ENCODE data around the gene PRSS2. TPM values are rescaled to one million over a fixed set of nuclear protein-coding genes. Genes with fewer than 3 reads are reported as not detected.
"Not testable (repeated sequence)": the region's sequence is repeated elsewhere in the genome, so short reads cannot be mapped to it uniquely, and the experiment has no call there.

The PRSS2 gene
- polyA plus RNA-seq, 1 experiment, result not detected

- Histone ChIP-seq H3K4me3 (ENCODE audit: low read depth, low read length) (no peak overlapping the region), H3K27me3 (ENCODE audit: control insufficient read depth, insufficient read depth, low read length) (peaks cover 4% of the 10 kb centered on the region), H3K9me3 (ENCODE audit: control insufficient read depth, insufficient read depth, low read length) (peaks cover 3% of the 10 kb centered on the region; the same call in 1 of the 2 replicates), H3K27ac (ENCODE audit: low read depth, low read length) (no peak overlapping the region)
- DNase-seq (ENCODE audit: low read depth, low spot score), result no peak
- no peak for TF ChIP-seq CTCF (IDR thresholded peaks at IDR 0.05; ENCODE audit: low read depth, low read length)
- CTCF ChIA-PET, result interaction anchor here (0.7 kb wide), 1 partner anchor 15 kb away, joined by 3 read pairs; no protein-coding TSS in a partner anchor
- POLR2A ChIA-PET, result no interaction called here
Measured at GRCh38 chr7:142767451-142767850, 3.3 kb upstream of the PRSS2 start.

GRCh38 chr7:142767861-142768260 lies 2.9 kb upstream of the PRSS2 start:
- TF ChIP-seq CTCF (IDR thresholded peaks at IDR 0.05; ENCODE audit: low read depth, low read length), result no peak
- Histone ChIP-seq H3K4me3 (ENCODE audit: low read depth, low read length) (no peak overlapping the region), H3K27ac (ENCODE audit: low read depth, low read length) (no peak overlapping the region), H3K9me3 (ENCODE audit: control insufficient read depth, insufficient read depth, low read length) (peaks cover 3% of the 10 kb centered on the region; the same call in 1 of the 2 replicates), H3K27me3 (ENCODE audit: control insufficient read depth, insufficient read depth, low read length) (peaks cover 4% of the 10 kb centered on the region)
- ChIA-PET CTCF (interaction anchor here (0.7 kb wide), 1 partner anchor 15 kb away, joined by 3 read pairs; no protein-coding TSS in a partner anchor), POLR2A (no interaction called here)
- DNase-seq (ENCODE audit: low read depth, low spot score), result no peak

GRCh38 chr7:142768885-142769284 lies 1.9 kb upstream of the PRSS2 start:
- H3K27ac ChIP-seq (ENCODE audit: low read depth, low read length); H3K27me3 ChIP-seq (ENCODE audit: control insufficient read depth, insufficient read depth, low read length); POLR2A ChIA-PET; H3K4me3 ChIP-seq (ENCODE audit: low read depth, low read length); DNase-seq (ENCODE audit: low read depth, low spot score); H3K9me3 ChIP-seq (ENCODE audit: control insufficient read depth, insufficient read depth, low read length): not testable (repeated sequence)
- CTCF ChIA-PET, result interaction anchor here (1.1 kb wide), 1 partner anchor 14 kb away, joined by 5 read pairs; no protein-coding TSS in a partner anchor

- ChIA-PET POLR2A (no interaction called here), CTCF (interaction anchor here (1.0 to 1.1 kb wide), 2 partner anchors 12 to 256 kb away, joined by 3 to 5 read pairs; no protein-coding TSS in a partner anchor)
- no peak for DNase-seq (ENCODE audit: low read depth, low spot score)
- TF ChIP-seq CTCF (IDR thresholded peaks at IDR 0.05; ENCODE audit: low read depth, low read length), result no peak
- Histone ChIP-seq H3K9me3 (ENCODE audit: control insufficient read depth, insufficient read depth, low read length) (no peaks in the 10 kb centered on the region), H3K4me3 (ENCODE audit: low read depth, low read length) (no peak overlapping the region), H3K27ac (ENCODE audit: low read depth, low read length) (no peak overlapping the region), H3K27me3 (ENCODE audit: control insufficient read depth, insufficient read depth, low read length) (peaks cover 4% of the 10 kb centered on the region)
Measured at GRCh38 chr7:142771353-142771723, 568 bp downstream of the PRSS2 start.

GRCh38 chr7:142772051-142772450 lies 1.3 kb downstream of the PRSS2 start:
- ChIA-PET CTCF (interaction anchor here (1.1 kb wide), 1 partner anchor 11 kb away, joined by 5 read pairs; no protein-coding TSS in a partner anchor), POLR2A (no interaction called here)
- peaks cover 4% of the 10 kb centered on the region for H3K27me3 ChIP-seq (ENCODE audit: control insufficient read depth, insufficient read depth, low read length)
- no peak for TF ChIP-seq CTCF (IDR thresholded peaks at IDR 0.05; ENCODE audit: low read depth, low read length)
- no peak overlapping the region for H3K27ac ChIP-seq (ENCODE audit: low read depth, low read length)
- no peak overlapping the region for H3K4me3 ChIP-seq (ENCODE audit: low read depth, low read length)
- no peaks in the 10 kb centered on the region for H3K9me3 ChIP-seq (ENCODE audit: control insufficient read depth, insufficient read depth, low read length)
- no peak for DNase-seq (ENCODE audit: low read depth, low spot score)
